IPS-18c (cell line): ENCODE data around the gene PRICKLE2.

Experiments
- H3K4me3 ChIP-seq: 2 replicates; pipeline ENCODE4 v1.7.0; 2013; ENCODE audit warnings: low read depth, mild to moderate bottlenecking, low read length, moderate library complexity; ENCODE audit not compliant: insufficient read depth
- H3K9me3 ChIP-seq: one replicate; pipeline ENCODE4 v1.6.1; 2013; ENCODE audit warnings: mild to moderate bottlenecking, low read length, moderate library complexity; ENCODE audit not compliant: control insufficient read depth, insufficient read depth

The PRICKLE2 gene

GRCh38 chr3:64255741-64256340 is 30.6 kb upstream of the PRICKLE2 start:
- no peak overlapping the region for H3K4me3 ChIP-seq
- H3K9me3 ChIP-seq: no peaks in the 10 kb centered on the region

GRCh38 chr3:64254443-64254842 is 29.2 kb upstream of the PRICKLE2 start:
- Histone ChIP-seq H3K9me3 (no peaks in the 10 kb centered on the region), H3K4me3 (no peak overlapping the region)

- Histone ChIP-seq H3K4me3 (no peak overlapping the region), H3K9me3 (no peaks in the 10 kb centered on the region)
These were observed 28.4 kb upstream of the PRICKLE2 start for GRCh38 chr3:64253689-64254088.

GRCh38 chr3:64251019-64251418 is 25.8 kb upstream of the PRICKLE2 start:
- no peaks in the 10 kb centered on the region for H3K9me3 ChIP-seq

GRCh38 chr3:64247991-64248646 is 22.9 kb upstream of the PRICKLE2 start:
- Histone ChIP-seq H3K9me3 (no peaks in the 10 kb centered on the region), H3K4me3 (no peak overlapping the region)

More at GRCh38 chr3:64251019-64251418, 25.8 kb upstream of the PRICKLE2 start:
- no peak overlapping the region for H3K4me3 ChIP-seq

- H3K9me3 ChIP-seq: no peaks in the 10 kb centered on the region
- no peak overlapping the region for H3K4me3 ChIP-seq
These were observed 19.0 kb upstream of the PRICKLE2 start for GRCh38 chr3:64244011-64244942.

- H3K9me3 ChIP-seq: no peaks in the 10 kb centered on the region
- H3K4me3 ChIP-seq: no peak overlapping the region
These were observed 17.2 kb upstream of the PRICKLE2 start for GRCh38 chr3:64242435-64242834.

GRCh38 chr3:64240959-64241358 is 15.7 kb upstream of the PRICKLE2 start:
- Histone ChIP-seq H3K9me3 (no peaks in the 10 kb centered on the region), H3K4me3 (no peak overlapping the region)

GRCh38 chr3:64240396-64240795 is 15.1 kb upstream of the PRICKLE2 start:
- H3K4me3 ChIP-seq: no peak overlapping the region
- H3K9me3 ChIP-seq: no peaks in the 10 kb centered on the region

- H3K4me3 ChIP-seq: no peak overlapping the region
- H3K9me3 ChIP-seq: no peaks in the 10 kb centered on the region
These were observed 14.6 kb upstream of the PRICKLE2 start for GRCh38 chr3:64239841-64240240.

GRCh38 chr3:64238971-64239667 is 13.9 kb upstream of the PRICKLE2 start:
- H3K9me3 ChIP-seq: no peaks in the 10 kb centered on the region
- H3K4me3 ChIP-seq: no peak overlapping the region

- no peak overlapping the region for H3K4me3 ChIP-seq
- H3K9me3 ChIP-seq: no peaks in the 10 kb centered on the region
These were observed 11.8 kb upstream of the PRICKLE2 start for GRCh38 chr3:64237083-64237482.

GRCh38 chr3:64235605-64236004 is 10.3 kb upstream of the PRICKLE2 start:
- H3K9me3 ChIP-seq: no peaks in the 10 kb centered on the region

GRCh38 chr3:64234571-64234970 is 9.3 kb upstream of the PRICKLE2 start:
- Histone ChIP-seq H3K4me3 (no peak overlapping the region), H3K9me3 (no peaks in the 10 kb centered on the region)

More at GRCh38 chr3:64235605-64236004, 10.3 kb upstream of the PRICKLE2 start:
- no peak overlapping the region for H3K4me3 ChIP-seq

GRCh38 chr3:64232821-64233220 is 7.6 kb upstream of the PRICKLE2 start:
- no peaks in the 10 kb centered on the region for H3K9me3 ChIP-seq
- H3K4me3 ChIP-seq: no peak overlapping the region

- H3K9me3 ChIP-seq: no peaks in the 10 kb centered on the region
- no peak overlapping the region for H3K4me3 ChIP-seq
These were observed 4.6 kb upstream of the PRICKLE2 start for GRCh38 chr3:64229903-64230302.

GRCh38 chr3:64228110-64228509 is 2.8 kb upstream of the PRICKLE2 start:
- H3K9me3 ChIP-seq: no peaks in the 10 kb centered on the region

More at GRCh38 chr3:64228110-64228509, 2.8 kb upstream of the PRICKLE2 start:
- H3K4me3 ChIP-seq: no peak overlapping the region
